HG03139 (cell line): ENCODE measurements around the gene SENP8.

ENCODE experiments used
- ATAC-seq: cut with Tn5 transposase; IDR thresholded peaks from one replicate; pipeline ENCODE4 v1.9.1; 2021; ENCODE audit not compliant: unreplicated experiment

Gene SENP8

DNA sequence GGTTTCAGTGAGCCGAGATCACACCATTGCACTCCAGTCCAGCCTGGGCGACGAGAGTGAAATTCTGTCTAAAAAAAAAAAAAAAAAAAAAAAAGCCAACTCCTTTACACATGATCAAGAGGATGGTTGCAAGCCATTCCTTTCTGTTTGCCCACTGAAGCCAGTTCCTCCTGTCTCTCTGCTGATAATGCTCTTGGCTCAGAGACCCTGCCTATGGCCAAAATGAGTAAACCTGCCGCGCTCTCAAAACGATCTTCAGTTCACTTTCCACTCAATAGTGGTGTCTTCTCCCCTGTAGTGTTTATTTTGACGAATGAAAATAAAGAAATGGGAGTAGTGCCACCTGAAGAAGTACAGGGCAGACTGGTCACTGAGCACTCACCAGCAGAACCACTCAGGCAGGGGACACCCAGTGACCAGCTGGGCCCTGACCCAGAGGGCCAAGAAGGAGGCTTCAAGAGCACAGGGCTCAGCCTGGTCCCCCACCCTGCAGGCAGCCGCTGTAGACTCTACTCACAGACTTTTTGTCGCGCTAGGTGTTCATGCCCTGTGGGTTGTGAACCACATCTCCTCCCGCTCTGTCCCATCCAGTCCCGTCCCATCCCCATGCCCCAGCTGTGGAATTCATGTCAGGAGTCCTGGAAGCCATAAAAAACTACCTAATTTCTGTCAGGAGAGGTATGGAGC lies 55.8 kb downstream of the SENP8 start:
- ATAC-seq: no peak

DNA sequence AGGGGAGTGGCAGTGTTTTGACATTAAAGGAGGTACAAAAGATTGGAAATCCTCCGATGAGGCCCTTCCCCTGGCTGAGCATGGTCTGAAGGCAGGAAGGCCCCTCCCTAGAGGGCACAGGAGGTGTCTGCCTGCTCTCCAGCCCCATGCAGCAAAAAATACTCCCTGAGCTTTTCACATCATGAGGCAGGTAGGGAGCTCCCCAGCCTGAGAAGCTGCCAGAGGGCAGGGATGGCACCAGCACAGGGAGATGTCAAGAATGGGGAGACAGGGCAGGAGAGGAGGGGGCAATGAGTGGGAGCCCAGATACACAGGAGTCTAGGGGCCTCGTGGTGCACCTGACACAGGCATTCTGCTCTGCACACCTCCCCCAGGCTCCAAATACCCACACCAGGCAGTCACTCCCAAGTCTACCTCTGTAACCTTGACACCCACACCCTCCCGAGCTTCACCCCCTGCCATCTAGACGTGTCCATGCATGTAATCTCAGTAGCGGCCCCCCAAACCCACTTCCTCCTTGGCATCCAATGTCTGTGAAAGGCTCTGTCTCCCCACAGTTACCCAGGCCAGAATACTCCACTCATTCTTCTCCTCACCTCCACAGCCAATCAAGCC lies 56.5 kb downstream of the SENP8 start:
- no peak for ATAC-seq

GRCh38 chr15:72175186-72176044 lies 57.2 kb downstream of the SENP8 start:
- no peak for ATAC-seq

DNA sequence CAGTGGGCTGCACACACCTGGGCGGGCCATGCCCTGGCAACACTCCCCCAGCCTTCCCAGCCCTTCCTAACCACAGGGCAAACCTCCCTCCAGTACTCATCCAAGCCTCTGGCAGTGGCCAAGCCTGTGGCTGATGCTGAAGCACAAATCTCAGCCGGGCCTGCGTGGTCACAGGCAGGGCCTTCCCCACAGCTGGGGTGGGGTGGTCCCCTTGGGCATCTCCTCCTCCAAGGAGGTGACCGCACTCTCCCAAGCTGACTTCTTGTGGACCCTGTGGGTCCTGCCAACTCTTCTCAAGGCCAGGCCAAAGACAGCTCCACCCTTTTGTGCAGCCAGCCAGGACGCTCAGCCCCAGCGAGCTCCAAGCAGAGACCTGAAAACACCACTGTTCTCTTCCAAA lies 58.0 kb downstream of the SENP8 start:
- ATAC-seq: no peak

DNA sequence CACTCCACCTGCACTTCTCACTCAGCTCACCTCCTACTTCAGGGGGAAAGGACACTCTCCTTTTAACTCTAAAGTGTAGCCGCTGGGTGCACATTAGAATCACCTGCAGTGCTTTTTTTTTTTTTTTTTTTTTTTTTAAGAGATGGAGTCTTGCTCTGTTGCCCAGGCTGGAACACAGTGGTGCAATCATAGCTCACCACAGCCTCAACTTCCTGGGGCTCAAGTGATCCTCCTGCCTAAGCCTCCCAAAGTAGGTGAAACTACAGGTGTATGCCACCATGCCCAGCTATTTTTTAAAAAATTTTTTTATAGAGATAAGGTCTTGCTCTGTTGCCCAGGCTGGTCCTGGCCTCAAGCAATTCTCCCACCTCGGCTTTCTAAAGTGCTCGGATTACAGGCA lies 58.5 kb downstream of the SENP8 start:
- ATAC-seq: no peak

GRCh38 chr15:72178976-72179585 lies 60.9 kb downstream of the SENP8 start:
- no peak for ATAC-seq

GRCh38 chr15:72179950-72180581 lies 61.9 kb downstream of the SENP8 start:
- no peak for ATAC-seq

DNA sequence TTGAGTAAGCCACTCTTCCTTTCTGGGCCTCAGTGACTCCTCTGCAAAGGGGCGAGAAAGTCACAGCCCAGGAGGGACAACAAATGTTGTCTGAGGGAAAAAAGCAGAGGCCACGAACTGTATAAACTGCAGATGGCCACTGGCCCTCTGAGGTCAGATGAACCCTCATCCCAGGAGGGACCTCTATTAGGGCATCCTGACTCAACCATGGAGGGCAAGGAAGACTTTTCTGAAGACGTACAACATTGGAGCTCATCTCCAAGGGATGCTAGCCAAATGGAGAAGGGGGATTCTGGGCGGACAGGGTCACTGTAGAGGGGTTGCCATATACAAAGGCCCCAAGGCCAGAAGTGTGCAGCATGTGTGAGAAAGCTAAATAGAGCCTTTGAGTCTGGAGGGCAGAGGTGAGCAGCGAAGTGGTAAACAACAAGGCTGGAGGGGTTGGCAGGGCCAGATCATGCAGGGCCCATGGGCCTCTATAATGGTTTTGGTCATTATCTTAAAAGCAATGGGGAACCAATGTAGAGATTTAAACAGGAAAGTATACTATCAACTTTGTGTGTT lies 62.6 kb downstream of the SENP8 start:
- ATAC-seq: no peak

- ATAC-seq: no peak
Measured at GRCh38 chr15:72182244-72182643, 64.0 kb downstream of the SENP8 start.

DNA sequence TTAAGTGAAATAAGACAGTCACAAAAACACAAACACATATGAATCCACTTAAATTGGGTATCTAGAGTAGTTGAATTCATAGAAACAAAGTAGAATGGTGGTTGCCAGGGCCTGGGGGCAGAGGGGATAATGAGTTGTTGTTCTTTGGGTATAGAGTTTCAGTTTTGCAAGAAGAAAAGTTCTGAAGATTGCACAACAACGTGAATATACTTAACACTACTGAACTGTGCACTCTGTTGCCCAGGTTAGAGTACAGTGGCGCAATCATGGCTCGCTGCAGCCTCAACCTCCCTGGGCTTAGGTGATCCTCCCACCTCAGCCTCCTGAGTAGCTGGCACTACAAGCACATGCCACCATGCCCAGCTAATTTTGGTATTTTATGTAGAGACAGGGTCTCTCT lies 64.5 kb downstream of the SENP8 start:
- ATAC-seq: no peak

DNA sequence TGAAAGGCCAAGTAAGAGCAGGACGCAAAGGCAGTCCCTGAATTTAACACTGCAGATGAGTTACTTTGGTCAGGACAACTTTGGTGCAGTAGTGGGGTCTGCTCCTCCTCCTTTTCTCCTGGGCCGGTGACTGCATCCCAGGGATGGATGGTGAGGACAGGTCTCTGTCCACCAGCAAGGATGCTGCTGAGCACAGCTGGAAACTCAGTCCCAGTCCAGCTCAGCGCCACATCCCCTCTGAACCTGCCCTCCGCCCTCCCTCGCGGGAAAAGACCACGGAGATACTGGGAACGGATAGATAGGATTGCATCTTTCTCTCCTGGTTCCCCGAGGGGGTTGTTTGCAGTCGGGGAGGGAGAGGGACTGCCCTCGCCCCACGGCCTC lies 65.6 kb downstream of the SENP8 start:
- ATAC-seq: no peak

GRCh38 chr15:72184165-72184811 lies 66.1 kb downstream of the SENP8 start:
- no peak for ATAC-seq

GRCh38 chr15:72189250-72189902 lies 71.2 kb downstream of the SENP8 start:
- no peak for ATAC-seq

- no peak for ATAC-seq
Measured at GRCh38 chr15:72192416-72192815, 74.2 kb downstream of the SENP8 start.
